Activated naive CD4-positive, alpha-beta T cell treated with anti-CD3 and anti-CD28 coated beads, Interleukin-2, amount 50 U/mL, for 24 hours (primary cell): ENCODE results near the gene PDIK1L.

Experiments used
- H3K27ac Mint-ChIP-seq: one replicate; pipeline ENCODE4 v1.8.0; 2021; ENCODE audit warnings: mild to moderate bottlenecking, mixed read lengths
- H3K27me3 Mint-ChIP-seq: one replicate; pipeline ENCODE4 v1.8.0; 2021; ENCODE audit warnings: mixed read lengths
- H3K36me3 Mint-ChIP-seq: one replicate; pipeline ENCODE4 v1.8.0; 2021; ENCODE audit warnings: mixed read lengths
- H3K4me1 Mint-ChIP-seq: one replicate; pipeline ENCODE4 v1.8.0; 2021; ENCODE audit warnings: mixed read lengths
- H3K4me3 Mint-ChIP-seq: one replicate; pipeline ENCODE4 v1.8.0; 2021; ENCODE audit warnings: mild to moderate bottlenecking, mixed read lengths
- H3K9me3 Mint-ChIP-seq: one replicate; pipeline ENCODE4 v1.8.0; 2021; ENCODE audit warnings: mixed read lengths

PDIK1L gene

GRCh38 chr1:26126321-26127084 is 14.9 kb downstream of the PDIK1L start:
- no peaks in the 10 kb centered on the region for H3K27me3 Mint-ChIP-seq
- peaks cover 57% of the 10 kb centered on the region for H3K4me1 Mint-ChIP-seq
- H3K4me3 Mint-ChIP-seq: peak overlapping the region; percentile 71
- peaks cover 3% of the 10 kb centered on the region for H3K36me3 Mint-ChIP-seq
- peak overlapping the region; percentile 73 for H3K27ac Mint-ChIP-seq
- H3K9me3 Mint-ChIP-seq: no peaks in the 10 kb centered on the region

GRCh38 chr1:26127235-26128163 is 15.9 kb downstream of the PDIK1L start:
- H3K4me1 Mint-ChIP-seq: peaks cover 53% of the 10 kb centered on the region
- no peaks in the 10 kb centered on the region for H3K9me3 Mint-ChIP-seq
- no peaks in the 10 kb centered on the region for H3K27me3 Mint-ChIP-seq
- H3K36me3 Mint-ChIP-seq: no peaks in the 10 kb centered on the region
- peak overlapping the region; percentile 47 for H3K27ac Mint-ChIP-seq
- peak overlapping the region; percentile 8 for H3K4me3 Mint-ChIP-seq

GRCh38 chr1:26129778-26130177 is 18.2 kb downstream of the PDIK1L start:
- Mint-ChIP-seq H3K4me3 (no peak overlapping the region), H3K9me3 (no peaks in the 10 kb centered on the region), H3K27ac (no peak overlapping the region), H3K36me3 (no peaks in the 10 kb centered on the region), H3K27me3 (no peaks in the 10 kb centered on the region), H3K4me1 (peaks cover 37% of the 10 kb centered on the region)

- Mint-ChIP-seq H3K27ac (no peak overlapping the region), H3K4me1 (peaks cover 30% of the 10 kb centered on the region), H3K4me3 (no peak overlapping the region), H3K9me3 (no peaks in the 10 kb centered on the region), H3K36me3 (no peaks in the 10 kb centered on the region), H3K27me3 (no peaks in the 10 kb centered on the region)
Observed at GRCh38 chr1:26130695-26131094, 19.1 kb downstream of the PDIK1L start.

- Mint-ChIP-seq H3K27ac (no peak overlapping the region), H3K4me3 (no peak overlapping the region), H3K36me3 (no peaks in the 10 kb centered on the region), H3K4me1 (peaks cover 16% of the 10 kb centered on the region), H3K9me3 (no peaks in the 10 kb centered on the region), H3K27me3 (no peaks in the 10 kb centered on the region)
Observed at GRCh38 chr1:26132128-26132833, 20.7 kb downstream of the PDIK1L start.

- Mint-ChIP-seq H3K9me3 (no peaks in the 10 kb centered on the region), H3K27ac (no peak overlapping the region), H3K36me3 (no peaks in the 10 kb centered on the region), H3K4me3 (no peak overlapping the region), H3K27me3 (no peaks in the 10 kb centered on the region), H3K4me1 (peaks cover 11% of the 10 kb centered on the region)
Observed at GRCh38 chr1:26132834-26133167, 21.2 kb downstream of the PDIK1L start.

- peaks cover 10% of the 10 kb centered on the region for H3K4me1 Mint-ChIP-seq
- H3K9me3 Mint-ChIP-seq: no peaks in the 10 kb centered on the region
- no peaks in the 10 kb centered on the region for H3K36me3 Mint-ChIP-seq
- H3K4me3 Mint-ChIP-seq: no peak overlapping the region
- H3K27ac Mint-ChIP-seq: no peak overlapping the region
- H3K27me3 Mint-ChIP-seq: no peaks in the 10 kb centered on the region
Observed at GRCh38 chr1:26134466-26134865, 22.8 kb downstream of the PDIK1L start.

- H3K36me3 Mint-ChIP-seq: no peaks in the 10 kb centered on the region
- H3K4me3 Mint-ChIP-seq: no peak overlapping the region
- H3K27me3 Mint-ChIP-seq: no peaks in the 10 kb centered on the region
- H3K27ac Mint-ChIP-seq: no peak overlapping the region
- no peaks in the 10 kb centered on the region for H3K9me3 Mint-ChIP-seq
- peaks cover 10% of the 10 kb centered on the region for H3K4me1 Mint-ChIP-seq
Observed at GRCh38 chr1:26138974-26139558, 27.4 kb downstream of the PDIK1L start.

GRCh38 chr1:26142159-26142558 is 30.5 kb downstream of the PDIK1L start:
- H3K27ac Mint-ChIP-seq: no peak overlapping the region
- H3K9me3 Mint-ChIP-seq: no peaks in the 10 kb centered on the region
- no peaks in the 10 kb centered on the region for H3K27me3 Mint-ChIP-seq
- H3K36me3 Mint-ChIP-seq: no peaks in the 10 kb centered on the region
- H3K4me3 Mint-ChIP-seq: no peak overlapping the region
- peaks cover 16% of the 10 kb centered on the region for H3K4me1 Mint-ChIP-seq

- Mint-ChIP-seq H3K4me3 (no peak overlapping the region), H3K27ac (no peak overlapping the region), H3K27me3 (peaks cover 1% of the 10 kb centered on the region)
Observed at GRCh38 chr1:26145041-26145959, 33.7 kb downstream of the PDIK1L start.

GRCh38 chr1:26145960-26146294 is 34.3 kb downstream of the PDIK1L start:
- H3K9me3 Mint-ChIP-seq: no peaks in the 10 kb centered on the region
- peaks cover 6% of the 10 kb centered on the region for H3K4me1 Mint-ChIP-seq
- H3K4me3 Mint-ChIP-seq: no peak overlapping the region
- H3K36me3 Mint-ChIP-seq: no peaks in the 10 kb centered on the region
- H3K27me3 Mint-ChIP-seq: peaks cover 1% of the 10 kb centered on the region
- H3K27ac Mint-ChIP-seq: no peak overlapping the region

More at GRCh38 chr1:26145041-26145959, 33.7 kb downstream of the PDIK1L start:
- Mint-ChIP-seq H3K36me3 (no peaks in the 10 kb centered on the region), H3K9me3 (no peaks in the 10 kb centered on the region), H3K4me1 (peaks cover 6% of the 10 kb centered on the region)

GRCh38 chr1:26148887-26149286 is 37.3 kb downstream of the PDIK1L start:
- H3K9me3 Mint-ChIP-seq: no peaks in the 10 kb centered on the region
- peaks cover 6% of the 10 kb centered on the region for H3K4me1 Mint-ChIP-seq
- H3K36me3 Mint-ChIP-seq: no peaks in the 10 kb centered on the region
- no peak overlapping the region for H3K27ac Mint-ChIP-seq
- H3K27me3 Mint-ChIP-seq: peaks cover 1% of the 10 kb centered on the region
- no peak overlapping the region for H3K4me3 Mint-ChIP-seq

- Mint-ChIP-seq H3K27ac (no peak overlapping the region), H3K9me3 (no peaks in the 10 kb centered on the region), H3K4me3 (no peak overlapping the region), H3K4me1 (peaks cover 4% of the 10 kb centered on the region), H3K27me3 (peaks cover 4% of the 10 kb centered on the region), H3K36me3 (no peaks in the 10 kb centered on the region)
Observed at GRCh38 chr1:26153966-26154532, 42.4 kb downstream of the PDIK1L start.

GRCh38 chr1:26154750-26155149 is 43.1 kb downstream of the PDIK1L start:
- Mint-ChIP-seq H3K4me3 (no peak overlapping the region), H3K27ac (no peak overlapping the region), H3K4me1 (peaks cover 4% of the 10 kb centered on the region), H3K36me3 (no peaks in the 10 kb centered on the region), H3K9me3 (no peaks in the 10 kb centered on the region), H3K27me3 (peaks cover 6% of the 10 kb centered on the region)
